ENCODE results near the gene HINFP.
"Not testable (repeated sequence)": the region's sequence is repeated elsewhere in the genome, so short reads cannot be mapped to it uniquely, and the experiment has no call there.

HINFP gene

GRCh38 chr11:119181677-119182412 is 60.5 kb downstream of the HINFP start:
- Histone ChIP-seq H3K4me1 (ENCODE audit: control insufficient read depth, insufficient read depth, low read length, poor library complexity, severe bottlenecking) (no peaks in the 10 kb centered on the region), H3K9me3 (ENCODE audit: control insufficient read depth, low read length) (no peaks in the 10 kb centered on the region), H3K27me3 (replicated peaks; ENCODE audit: control insufficient read depth, insufficient read depth, low read length, poor library complexity, severe bottlenecking) (no peaks in the 10 kb centered on the region), H3K4me3 (ENCODE audit: insufficient read depth, low read depth, low read length, poor library complexity, severe bottlenecking) (no peak overlapping the region), H3K27ac (ENCODE audit: insufficient read depth, low read length, poor library complexity, severe bottlenecking) (no peak overlapping the region), H3K36me3 (ENCODE audit: control insufficient read depth, insufficient read depth, low read length) (no peaks in the 10 kb centered on the region)
- no peak for DNase-seq

DNA sequence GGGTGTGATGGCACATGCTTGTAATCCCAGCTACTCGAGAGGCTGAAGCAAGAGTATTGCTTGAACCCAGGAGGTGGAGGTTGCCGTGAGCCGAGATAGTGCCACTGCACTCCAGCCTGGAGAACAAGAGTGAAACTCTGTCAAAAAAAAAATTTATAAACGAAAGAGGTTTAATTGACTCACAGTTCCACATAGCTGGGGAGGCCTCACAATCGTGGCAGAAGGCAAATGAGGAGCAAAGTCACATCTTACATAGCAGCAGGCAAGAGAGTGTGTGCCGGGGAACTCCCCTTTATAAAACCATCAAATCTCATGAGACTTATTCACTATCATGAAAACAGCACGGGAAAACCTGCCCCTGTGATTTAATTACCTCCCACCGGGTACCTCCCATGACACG is 63.0 kb downstream of the HINFP start:
- H3K36me3 ChIP-seq (ENCODE audit: control insufficient read depth, insufficient read depth, low read length); H3K27ac ChIP-seq (ENCODE audit: insufficient read depth, low read length, poor library complexity, severe bottlenecking): not testable (repeated sequence)

More for the DNA sequence above, 63.0 kb downstream of the HINFP start:
- H3K4me1 ChIP-seq (ENCODE audit: control insufficient read depth, insufficient read depth, low read length, poor library complexity, severe bottlenecking); H3K4me3 ChIP-seq (ENCODE audit: insufficient read depth, low read depth, low read length, poor library complexity, severe bottlenecking); H3K27me3 ChIP-seq (replicated peaks; ENCODE audit: control insufficient read depth, insufficient read depth, low read length, poor library complexity, severe bottlenecking); DNase-seq; H3K9me3 ChIP-seq (ENCODE audit: control insufficient read depth, low read length): not testable (repeated sequence)
